CD14-positive monocyte (primary cell): ENCODE measurements around the gene FKBP5. TPM values are rescaled to one million over a fixed set of nuclear protein-coding genes. Genes with fewer than 3 reads are reported as not detected.

ENCODE experiments used
- DNase-seq, 3 donors: peaks; one replicate each; pipeline ENCODE4 v3.0.0-alpha.2; 2011 to 2022
- H2AFZ ChIP-seq: 2 replicates; pipeline ENCODE4 v1.6.0; 2012; ENCODE audit warnings: mild to moderate bottlenecking, low read depth, low read length, inconsistent platforms; ENCODE audit not compliant: insufficient read depth, poor library complexity, severe bottlenecking
- H3K27ac ChIP-seq, 2 donors: 1 replicate in 1 of 2; 2 replicates in 1 of 2; pipeline ENCODE4 v1.5.1; 2012 to 2013; ENCODE audit warnings: low read length in 2 of 2, control low read depth in 1 of 2, inconsistent platforms in 1 of 2, low read depth in 1 of 2, mild to moderate bottlenecking in 1 of 2
- H3K27me3 ChIP-seq, 2 donors: one replicate each; pipeline versions ENCODE4 v1.6.0 to v1.6.1; 2011 to 2013; ENCODE audit warnings: low read length in 2 of 2; ENCODE audit not compliant: control insufficient read depth in 2 of 2, insufficient read depth in 2 of 2
- H3K36me3 ChIP-seq, 2 donors: replicated peaks in 1 of 2; 1 replicate in 1 of 2; 2 replicates in 1 of 2; pipeline versions ENCODE4 v1.5.1 to v1.6.1; 2012 to 2013; ENCODE audit warnings: low read length in 2 of 2, control low read depth in 1 of 2, inconsistent platforms in 1 of 2, mild to moderate bottlenecking in 1 of 2; ENCODE audit not compliant: insufficient read depth in 2 of 2, control insufficient read depth in 1 of 2
- H3K4me1 ChIP-seq, 2 donors: 1 replicate in 1 of 2; 2 replicates in 1 of 2; pipeline versions ENCODE4 v1.5.1 to v1.6.1; 2012 to 2013; ENCODE audit warnings: low read length in 2 of 2, control low read depth in 1 of 2, inconsistent platforms in 1 of 2, mild to moderate bottlenecking in 1 of 2, moderate library complexity in 1 of 2; ENCODE audit not compliant: insufficient read depth in 2 of 2, control insufficient read depth in 1 of 2
- H3K4me2 ChIP-seq: replicated peaks from 2 replicates; pipeline ENCODE3; 2012; ENCODE audit warnings: low read length, moderate library complexity, mild to moderate bottlenecking; ENCODE audit not compliant: poor library complexity, severe bottlenecking; ENCODE audit errors: extremely low read depth
- H3K4me3 ChIP-seq, 3 experiments: fragments of 200-600 bp in 1 of 3; sonication (generic) in 1 of 3; replicated peaks in 1 of 3; 1 replicate in 2 of 3; 2 replicates in 1 of 3; pipeline ENCODE4 v1.5.1; 2011 to 2013; ENCODE audit warnings: low read length in 3 of 3, mild to moderate bottlenecking in 3 of 3, control low read depth in 2 of 3, low read depth in 2 of 3, inconsistent platforms in 1 of 3, moderate library complexity in 1 of 3
- H3K79me2 ChIP-seq: 2 replicates; pipeline ENCODE4 v1.6.0; 2012; ENCODE audit warnings: mild to moderate bottlenecking, control low read depth, inconsistent platforms, low read length, moderate library complexity; ENCODE audit not compliant: insufficient read depth
- H3K9ac ChIP-seq: 2 replicates; pipeline ENCODE4 v1.6.0; 2017; ENCODE audit warnings: low read length, mild to moderate bottlenecking; ENCODE audit not compliant: insufficient read depth, poor library complexity, severe bottlenecking
- H3K9me3 ChIP-seq, 2 donors: replicated peaks in 1 of 2; 1 replicate in 1 of 2; 2 replicates in 1 of 2; pipeline versions ENCODE4 v1.5.1 to v1.6.1; 2012 to 2013; ENCODE audit warnings: low read length in 2 of 2, control low read depth in 1 of 2; ENCODE audit not compliant: control insufficient read depth in 1 of 2, insufficient read depth in 1 of 2
- H4K20me1 ChIP-seq: 2 replicates; pipeline ENCODE4 v1.6.0; 2012; ENCODE audit warnings: mild to moderate bottlenecking, low read length, control low read depth, moderate library complexity; ENCODE audit not compliant: insufficient read depth
- H3K27ac Mint-ChIP-seq, 7 donors: one replicate each; pipeline ENCODE4 v1.8.0; 2020; ENCODE audit warnings: mild to moderate bottlenecking in 7 of 7, mixed read lengths in 7 of 7, moderate library complexity in 6 of 7, inconsistent platforms in 2 of 7
- H3K27me3 Mint-ChIP-seq, 3 donors: one replicate each; pipeline ENCODE4 v1.8.0; 2021 to 2022; ENCODE audit warnings: low read depth in 3 of 3, mild to moderate bottlenecking in 3 of 3, mixed read lengths in 3 of 3, moderate library complexity in 3 of 3, inconsistent platforms in 1 of 3
- H3K36me3 Mint-ChIP-seq, 2 donors: one replicate each; pipeline ENCODE4 v1.8.0; 2020; ENCODE audit warnings: mixed read lengths in 2 of 2, inconsistent platforms in 1 of 2, mild to moderate bottlenecking in 1 of 2
- H3K4me1 Mint-ChIP-seq: one replicate; pipeline ENCODE4 v1.8.0; 2020; ENCODE audit warnings: mild to moderate bottlenecking, mixed read lengths
- H3K4me3 Mint-ChIP-seq, 2 donors: one replicate each; pipeline ENCODE4 v1.8.0; 2020; ENCODE audit warnings: mild to moderate bottlenecking in 2 of 2, mixed read lengths in 2 of 2, moderate library complexity in 1 of 2
- H3K9me3 Mint-ChIP-seq, 7 donors: one replicate each; pipeline ENCODE4 v1.8.0; 2020 to 2022; ENCODE audit warnings: mixed read lengths in 7 of 7, mild to moderate bottlenecking in 6 of 7, moderate library complexity in 6 of 7, inconsistent platforms in 2 of 7
- CTCF ChIP-seq: fragments of 200-600 bp; IDR thresholded peaks from one replicate; pipeline ENCODE4 v1.8.0; 2022; ENCODE audit warnings: antibody characterized with exemption, mild to moderate bottlenecking
- WGBS: methylation state at CpG from one replicate; pipeline ENCODE4 v1.1.5; 2013; ENCODE audit warnings: missing lambda C conversion rate; ENCODE audit not compliant: insufficient coverage; 5-methylcytosine and 5-hydroxymethylcytosine counted together
- intact Hi-C, 2 donors: fragments of 100-400 bp; cut with micrococcal nuclease; formaldehyde crosslinking; loops; one replicate each; pipeline versions ENCODE4 v1.15.0 to v1.15.1; 2023
- polyA plus RNA-seq, 3 donors: library from polyadenylated mRNA; depleted of rRNA in 1 of 3; unstranded in 2 of 3; stranded (reverse) in 1 of 3; fragments of 300-500 nt in 2 of 3; fragments of >200 nt in 1 of 3; fragmentation: Illumina TruSeq in 2 of 3; gene quantifications; 1 replicate in 2 of 3; 2 replicates in 1 of 3; pipeline ENCODE4 v1.2.3, GENCODE V29; 2012 to 2021

FKBP5 gene
- polyA plus RNA-seq, 3 donors, result 20.2 to 58.5 (median 56.9) TPM

GRCh38 chr6:35587167-35587566, 101.5 kb downstream of the FKBP5 start:
- peaks cover 28% of the 10 kb centered on the region for H3K4me1 Mint-ChIP-seq
- no peak for DNase-seq
- Histone ChIP-seq H2AFZ (no peak overlapping the region), H3K79me2 (peaks cover 30% of the 10 kb centered on the region), H3K27me3 (no peaks in the 10 kb centered on the region), H3K9ac (no peak overlapping the region), H3K9me3 (no peaks in the 10 kb centered on the region), H3K4me3 (peak overlapping the region in 1 of 3 experiments; percentile 10), H3K36me3 (peaks cover 44 to 89% of the 10 kb centered on the region in 2 donors), H3K4me2 (no peak overlapping the region), H3K27ac (peak overlapping the region in 1 of 2 donors; percentile 76), H4K20me1 (peaks cover 73% of the 10 kb centered on the region), H3K4me1 (peaks cover 22 to 24% of the 10 kb centered on the region in 2 donors)
- peaks cover 54 to 67% of the 10 kb centered on the region in 2 donors for H3K36me3 Mint-ChIP-seq
- TF ChIP-seq CTCF, result no peak
- H3K27ac Mint-ChIP-seq, result peak overlapping the region in 6 of 7 donors; percentile 13 to 73 (median 40)
- H3K4me3 Mint-ChIP-seq, result no peak overlapping the region
- WGBS, result 40% methylated on average over 1 of the region's 2 CpGs
- H3K27me3 Mint-ChIP-seq, result peaks cover 0 to 3% (median 1%) of the 10 kb centered on the region in 3 donors
- intact Hi-C loops, result loop anchor here in 1 of 2 donors (5.0 to 10.0 kb wide), 2 partner anchors 35 to 98 kb away; partner anchors contain the start of gene FKBP5
- no peaks in the 10 kb centered on the region for H3K9me3 Mint-ChIP-seq

GRCh38 chr6:35586542-35586941, 102.2 kb downstream of the FKBP5 start:
- Histone ChIP-seq H3K9me3 (no peaks in the 10 kb centered on the region), H3K36me3 (peaks cover 43 to 89% of the 10 kb centered on the region in 2 donors), H3K9ac (no peak overlapping the region), H2AFZ (no peak overlapping the region), H3K4me3 (no peak overlapping the region), H3K4me2 (no peak overlapping the region), H3K27ac (peak overlapping the region in 1 of 2 donors; percentile 76), H3K4me1 (peaks cover 22 to 24% of the 10 kb centered on the region in 2 donors), H4K20me1 (peaks cover 73% of the 10 kb centered on the region), H3K79me2 (peaks cover 31% of the 10 kb centered on the region), H3K27me3 (no peaks in the 10 kb centered on the region)
- no peaks in the 10 kb centered on the region for H3K9me3 Mint-ChIP-seq
- DNase-seq, result no peak
- intact Hi-C loops, result loop anchor here in 1 of 2 donors (5.0 to 10.0 kb wide), 2 partner anchors 36 to 98 kb away; partner anchors contain the start of gene FKBP5
- H3K27me3 Mint-ChIP-seq, result peaks cover 0 to 3% (median 1%) of the 10 kb centered on the region in 3 donors
- H3K4me3 Mint-ChIP-seq, result no peak overlapping the region
- no peak for TF ChIP-seq CTCF
- peaks cover 57 to 73% of the 10 kb centered on the region in 2 donors for H3K36me3 Mint-ChIP-seq
- H3K27ac Mint-ChIP-seq, result peak overlapping the region; percentile 47 to 92 (median 83)
- peaks cover 27% of the 10 kb centered on the region for H3K4me1 Mint-ChIP-seq
